Muscle layer of duodenum (tissue), 2 donors: ENCODE results near the gene CAMLG.
"Not testable (repeated sequence)": the region's sequence is repeated elsewhere in the genome, so short reads cannot be mapped to it uniquely, and the experiment has no call there.

Experiments
- H3K27ac ChIP-seq: one replicate; pipeline ENCODE4 v1.7.0; 2013; ENCODE audit warnings: mild to moderate bottlenecking, low read length
- H3K27me3 ChIP-seq: one replicate; pipeline ENCODE4 v1.7.0; 2013; ENCODE audit warnings: low read depth, mild to moderate bottlenecking, control low read depth, low read length
- H3K36me3 ChIP-seq, 2 donors: one replicate each; pipeline ENCODE4 v1.7.0; 2013; ENCODE audit warnings: low read length in 2 of 2, control low read depth in 1 of 2, mild to moderate bottlenecking in 1 of 2; ENCODE audit not compliant: insufficient read depth in 2 of 2, control insufficient read depth in 1 of 2
- H3K4me1 ChIP-seq, 2 donors: one replicate each; pipeline ENCODE4 v1.7.0; 2013; ENCODE audit warnings: low read length in 2 of 2, mild to moderate bottlenecking in 2 of 2, control low read depth in 1 of 2, moderate library complexity in 1 of 2; ENCODE audit not compliant: insufficient read depth in 2 of 2, control insufficient read depth in 1 of 2
- H3K4me3 ChIP-seq, 2 donors: one replicate each; pipeline ENCODE4 v1.7.0; 2013; ENCODE audit warnings: low read length in 2 of 2, low read depth in 1 of 2, mild to moderate bottlenecking in 1 of 2
- H3K9me3 ChIP-seq, 2 donors: one replicate each; pipeline ENCODE4 v1.7.0; 2013; ENCODE audit warnings: low read length in 2 of 2, control low read depth in 1 of 2, mild to moderate bottlenecking in 1 of 2; ENCODE audit not compliant: control insufficient read depth in 1 of 2
- donor health status: healthy.

Gene CAMLG

DNA sequence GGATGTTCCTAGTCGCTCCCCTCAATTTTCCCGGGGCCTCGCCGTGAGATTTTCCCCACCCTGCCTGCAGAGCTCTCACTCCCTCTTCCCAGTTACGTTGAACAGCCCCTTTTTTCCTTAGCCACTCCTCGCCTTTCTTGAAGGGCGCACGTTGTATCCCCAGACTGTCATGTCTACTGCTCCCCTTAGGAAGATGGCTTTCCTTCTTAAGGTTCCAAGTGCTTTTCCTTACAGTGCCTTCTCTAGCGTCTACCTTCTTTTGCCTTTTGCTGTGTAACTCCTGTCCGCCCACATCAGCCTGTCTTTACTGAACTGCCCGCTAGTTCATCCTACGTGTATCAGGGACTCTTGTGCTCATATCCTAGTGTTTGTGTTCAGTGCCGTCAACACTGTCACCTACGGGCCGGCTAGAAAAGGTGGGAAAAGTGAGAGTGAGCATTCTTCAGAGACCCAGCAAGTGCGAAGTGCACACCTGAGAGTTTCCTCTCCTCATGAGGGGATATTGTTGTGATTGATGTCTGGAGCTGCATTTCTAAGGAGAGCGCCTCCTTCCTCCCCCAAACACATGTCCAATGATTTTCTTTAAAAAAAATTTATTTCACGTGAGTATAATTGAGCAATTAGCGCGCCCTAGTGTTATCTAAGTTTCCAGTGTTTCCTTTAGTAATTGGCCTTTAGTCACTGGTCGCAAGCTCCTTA, 764 bp downstream of the CAMLG start:
- H3K27me3 ChIP-seq, result no peaks in the 10 kb centered on the region
- peak overlapping the region; percentile 78 to 83 for H3K4me3 ChIP-seq
- H3K9me3 ChIP-seq, result no peaks in the 10 kb centered on the region
- H3K36me3 ChIP-seq, result peaks cover 0 to 9% of the 10 kb centered on the region in 2 donors
- H3K27ac ChIP-seq, result peak overlapping the region; percentile 94
- H3K4me1 ChIP-seq, result peaks cover 0 to 22% of the 10 kb centered on the region in 2 donors

DNA sequence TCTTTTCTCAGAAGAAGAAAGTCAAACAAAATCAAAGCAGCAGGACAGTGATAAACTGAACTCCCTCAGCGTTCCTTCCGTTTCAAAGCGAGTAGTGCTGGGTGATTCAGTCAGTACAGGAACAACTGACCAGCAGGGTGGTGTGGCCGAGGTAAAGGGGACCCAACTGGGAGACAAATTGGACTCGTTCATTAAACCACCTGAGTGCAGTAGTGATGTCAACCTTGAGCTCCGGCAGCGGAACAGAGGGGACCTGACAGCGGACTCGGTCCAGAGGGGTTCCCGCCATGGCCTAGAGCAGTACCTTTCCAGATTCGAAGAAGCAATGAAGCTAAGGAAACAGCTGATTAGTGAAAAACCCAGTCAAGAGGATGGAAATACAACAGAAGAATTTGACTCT, 2.7 kb downstream of the CAMLG start:
- peaks cover 0 to 9% of the 10 kb centered on the region in 2 donors for H3K36me3 ChIP-seq
- no peaks in the 10 kb centered on the region for H3K9me3 ChIP-seq
- H3K27me3 ChIP-seq, result no peaks in the 10 kb centered on the region
- no peak overlapping the region for H3K4me3 ChIP-seq
- no peak overlapping the region for H3K27ac ChIP-seq
- peaks cover 0 to 22% of the 10 kb centered on the region in 2 donors for H3K4me1 ChIP-seq

DNA sequence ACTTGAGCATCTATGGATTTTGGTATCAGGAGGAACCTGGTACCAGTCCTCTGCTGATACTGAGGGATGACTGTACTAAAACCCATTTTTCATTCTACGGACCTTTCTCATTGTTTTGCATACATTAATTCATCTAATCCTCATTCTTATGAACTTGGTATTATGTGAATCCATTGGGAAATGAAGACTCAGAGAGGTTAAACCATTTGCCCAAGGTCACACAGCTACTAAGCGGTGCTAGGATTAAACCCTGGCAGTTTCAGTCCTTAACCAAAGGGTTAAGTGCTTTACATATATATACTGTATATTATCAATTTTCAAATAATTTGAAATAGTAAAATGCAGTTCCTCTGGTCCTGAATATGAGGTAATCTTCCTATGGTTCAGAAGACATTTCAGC, 3.8 kb downstream of the CAMLG start:
- H3K36me3 ChIP-seq, result peaks cover 0 to 9% of the 10 kb centered on the region in 2 donors

DNA sequence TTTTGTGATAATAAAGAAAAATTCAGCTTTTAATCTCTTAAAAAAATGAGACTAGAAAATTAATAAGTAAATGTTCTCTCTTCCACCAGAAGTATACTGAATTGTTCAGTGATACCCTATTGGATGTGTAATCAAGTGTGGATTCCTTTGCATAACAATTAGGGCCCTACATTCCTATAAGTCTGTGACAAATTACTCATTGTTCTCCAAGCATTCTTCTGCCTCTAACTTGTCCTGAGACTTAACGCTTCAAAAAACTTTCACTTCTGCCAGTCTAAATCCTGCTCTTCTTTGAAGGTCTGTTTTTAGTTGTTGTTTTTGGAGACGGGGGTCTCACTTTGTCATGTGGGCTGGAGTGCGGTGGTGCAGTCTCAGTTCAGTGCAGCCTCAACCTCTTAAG, 11.1 kb downstream of the CAMLG start:
- H3K36me3 ChIP-seq, result peaks cover 4 to 12% of the 10 kb centered on the region in 2 donors
- no peak overlapping the region for H3K27ac ChIP-seq
- no peaks in the 10 kb centered on the region for H3K4me1 ChIP-seq
- no peaks in the 10 kb centered on the region for H3K27me3 ChIP-seq
- H3K9me3 ChIP-seq, result no peaks in the 10 kb centered on the region
- no peak overlapping the region for H3K4me3 ChIP-seq

More for the DNA sequence above, 3.8 kb downstream of the CAMLG start:
- no peaks in the 10 kb centered on the region for H3K9me3 ChIP-seq
- H3K4me1 ChIP-seq, result peaks cover 0 to 22% of the 10 kb centered on the region in 2 donors
- no peak overlapping the region for H3K27ac ChIP-seq
- no peaks in the 10 kb centered on the region for H3K27me3 ChIP-seq
- no peak overlapping the region for H3K4me3 ChIP-seq

DNA sequence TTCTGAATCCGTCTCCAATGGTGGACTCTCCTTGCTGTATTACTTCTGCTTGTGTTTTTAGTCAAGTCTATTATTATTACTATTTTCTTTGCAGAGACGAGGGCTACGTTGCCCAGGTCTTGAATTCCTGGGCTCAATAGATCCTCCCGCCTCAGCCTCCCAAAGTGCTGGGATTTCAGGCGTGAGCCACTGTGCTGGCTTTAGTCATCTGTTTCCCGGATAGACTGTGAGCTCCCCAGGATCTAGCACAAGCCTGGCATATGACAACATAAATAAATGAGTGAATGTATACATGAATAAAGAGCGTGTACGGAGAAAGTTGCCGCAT, 19.8 kb downstream of the CAMLG start:
- Histone ChIP-seq H3K4me1 (peaks cover 3 to 26% of the 10 kb centered on the region in 2 donors), H3K9me3 (no peaks in the 10 kb centered on the region), H3K27me3 (no peaks in the 10 kb centered on the region), H3K36me3 (no peaks in the 10 kb centered on the region), H3K4me3 (peak overlapping the region; percentile 80 to 98), H3K27ac (no peak overlapping the region)

DNA sequence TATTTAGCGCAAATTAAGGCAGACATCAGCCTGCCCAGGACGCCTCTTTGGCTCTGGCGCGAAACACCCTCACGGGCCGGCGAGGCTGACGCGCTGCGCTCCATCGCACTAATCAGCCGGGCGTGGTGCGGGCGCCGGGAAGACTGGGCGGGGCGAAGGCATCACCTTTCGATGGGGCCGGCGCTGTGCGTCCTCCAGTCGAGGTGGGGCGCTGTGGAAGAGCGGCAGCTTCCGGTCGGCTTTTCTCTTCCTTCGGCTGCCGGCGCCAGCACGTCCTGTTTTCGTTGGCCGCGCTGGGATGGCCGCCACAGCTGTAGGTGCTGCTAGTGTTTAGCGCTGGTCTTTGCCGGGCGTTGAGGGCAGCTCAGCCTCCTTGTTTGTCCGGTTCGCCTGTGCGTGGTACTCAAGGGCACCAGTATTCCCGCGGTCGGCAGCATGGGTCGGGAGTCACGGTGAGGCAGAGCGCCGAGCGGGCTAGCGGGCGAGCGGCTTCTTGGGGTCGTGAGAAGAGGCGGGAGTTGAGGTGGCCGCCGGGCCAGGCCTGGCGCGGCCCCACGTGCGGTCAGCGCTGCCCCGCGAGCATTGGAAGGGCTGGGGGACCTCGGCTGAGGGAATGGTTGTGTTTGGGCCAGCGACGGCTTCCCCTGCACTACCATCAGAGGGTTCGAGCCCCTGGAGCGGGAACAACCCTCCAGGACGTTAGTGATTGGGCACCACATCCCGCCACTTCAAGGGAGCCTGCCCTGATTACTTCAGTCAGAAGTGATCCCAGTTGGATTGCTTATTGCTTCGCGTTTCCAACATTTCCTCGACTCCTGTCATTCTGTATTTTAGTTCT, 20.4 kb downstream of the CAMLG start, which contains the start of gene DDX46:
Gene DDX46, plus strand, starts transcription at position 276 of the 838 bp plus-strand sequence. Its CDS starts 160 bp downstream, at position 436.
- Histone ChIP-seq H3K4me3 (peak within 1 kb of the TSS; percentile 80 to 98), H3K36me3 (peaks cover 0 to under 1% of the 10 kb centered on the region in 2 donors), H3K4me1 (peaks cover 3 to 26% of the 10 kb centered on the region in 2 donors), H3K9me3 (no peaks in the 10 kb centered on the region), H3K27ac (peak within 1 kb of the TSS; percentile 13), H3K27me3 (no peaks in the 10 kb centered on the region)

DNA sequence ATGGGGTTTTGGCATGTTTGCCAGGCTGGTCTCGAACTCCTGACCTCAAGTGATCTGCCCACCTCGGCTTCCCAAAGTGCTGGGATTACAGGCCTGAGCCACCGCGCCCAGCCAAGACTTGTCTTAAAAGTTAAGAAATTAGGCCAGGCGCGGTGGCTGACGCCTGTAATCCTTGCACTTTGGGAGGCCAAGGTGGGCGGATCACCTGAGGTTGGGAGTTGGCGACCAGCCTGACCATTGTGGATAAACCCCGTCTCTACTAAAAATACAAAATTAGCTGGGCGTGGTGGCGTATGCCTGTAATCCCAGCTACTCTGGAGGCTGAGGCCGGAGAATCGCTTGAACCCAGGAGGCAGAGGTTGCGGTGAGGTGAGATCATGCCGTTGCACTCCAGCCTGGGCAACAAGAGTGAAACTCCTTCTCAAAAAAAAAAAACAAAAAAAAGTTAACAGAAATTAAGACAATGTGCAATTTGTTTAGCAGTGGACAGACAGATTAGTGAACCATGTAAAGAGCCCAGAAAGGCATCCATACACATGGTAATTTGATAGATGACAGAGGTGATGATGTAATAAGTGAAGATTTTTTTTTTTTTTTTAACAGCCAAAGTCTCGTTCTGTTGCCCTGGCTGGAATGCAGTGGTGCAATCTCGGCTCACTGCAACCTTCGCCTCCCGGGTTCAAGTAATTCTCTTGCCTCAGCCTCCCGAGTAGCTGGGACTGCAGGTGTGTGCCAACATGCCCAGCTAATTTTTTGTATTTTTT, 29.4 kb downstream of the CAMLG start:
- H3K36me3 ChIP-seq, result peaks cover 21 to 60% of the 10 kb centered on the region in 2 donors

DNA sequence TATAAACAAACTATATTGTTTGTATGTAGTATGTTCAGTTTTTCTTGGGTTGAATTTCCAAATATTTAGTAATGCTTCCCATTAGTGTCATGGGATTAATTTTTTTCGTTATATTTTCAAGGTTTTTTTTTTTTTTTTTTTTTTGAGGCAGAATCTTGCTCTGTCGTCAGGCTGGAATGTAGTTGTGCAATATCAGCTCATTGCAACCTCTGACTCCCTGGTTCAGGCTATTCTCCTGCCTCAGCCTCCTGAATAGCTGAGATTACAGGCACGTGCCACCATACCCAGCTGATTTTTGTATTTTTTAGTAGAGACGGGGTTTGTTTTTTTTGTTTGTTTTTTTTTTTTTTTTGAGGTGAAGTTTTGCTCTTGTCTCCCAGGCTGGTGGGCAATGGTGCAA, 30.9 kb downstream of the CAMLG start:
- Histone ChIP-seq H3K36me3 (peaks cover 30 to 73% of the 10 kb centered on the region in 2 donors), H3K4me3 (no peak overlapping the region), H3K4me1 (no peaks in the 10 kb centered on the region), H3K27ac (no peak overlapping the region), H3K9me3 (no peaks in the 10 kb centered on the region), H3K27me3 (no peaks in the 10 kb centered on the region)

More for the DNA sequence above, 29.4 kb downstream of the CAMLG start:
- H3K27me3 ChIP-seq, H3K27ac ChIP-seq, H3K4me3 ChIP-seq, H3K4me1 ChIP-seq, H3K9me3 ChIP-seq: not testable (repeated sequence)

DNA sequence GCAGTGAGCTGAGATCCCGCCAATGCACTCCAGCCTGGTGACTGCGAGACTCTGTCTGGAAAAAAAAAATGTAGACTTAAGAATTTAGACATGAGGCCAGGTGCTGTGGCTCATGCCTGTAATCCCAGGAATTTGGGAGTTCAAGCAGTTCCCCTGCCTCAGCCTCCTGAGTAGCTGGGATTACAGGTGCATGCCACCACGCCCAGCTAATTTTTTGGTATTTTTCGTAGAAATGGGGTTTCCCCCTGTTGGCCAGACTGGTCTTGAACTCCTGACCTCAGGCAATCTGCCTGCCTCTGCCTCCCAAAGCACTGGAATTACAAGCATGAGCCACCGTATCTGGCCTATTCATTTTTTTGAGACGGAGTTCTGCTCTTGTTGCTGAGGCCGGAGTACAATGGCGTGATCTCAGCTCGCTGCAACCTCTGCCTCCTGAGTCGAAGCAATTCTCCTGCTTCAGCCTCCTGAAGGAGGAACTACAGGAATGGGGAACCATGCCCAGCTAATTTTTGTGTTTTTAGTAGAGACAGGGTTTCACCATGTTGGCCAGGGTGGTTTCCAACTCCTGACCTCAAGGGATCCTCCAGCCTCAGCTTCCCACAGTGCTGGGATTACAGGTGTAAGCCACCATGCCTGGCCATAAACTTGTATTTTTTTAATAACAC, 34.2 kb downstream of the CAMLG start:
- Histone ChIP-seq H3K9me3 (no peaks in the 10 kb centered on the region), H3K36me3 (peaks cover 25 to 65% of the 10 kb centered on the region in 2 donors), H3K27me3 (no peaks in the 10 kb centered on the region), H3K4me1 (no peaks in the 10 kb centered on the region), H3K4me3 (no peak overlapping the region), H3K27ac (no peak overlapping the region)

DNA sequence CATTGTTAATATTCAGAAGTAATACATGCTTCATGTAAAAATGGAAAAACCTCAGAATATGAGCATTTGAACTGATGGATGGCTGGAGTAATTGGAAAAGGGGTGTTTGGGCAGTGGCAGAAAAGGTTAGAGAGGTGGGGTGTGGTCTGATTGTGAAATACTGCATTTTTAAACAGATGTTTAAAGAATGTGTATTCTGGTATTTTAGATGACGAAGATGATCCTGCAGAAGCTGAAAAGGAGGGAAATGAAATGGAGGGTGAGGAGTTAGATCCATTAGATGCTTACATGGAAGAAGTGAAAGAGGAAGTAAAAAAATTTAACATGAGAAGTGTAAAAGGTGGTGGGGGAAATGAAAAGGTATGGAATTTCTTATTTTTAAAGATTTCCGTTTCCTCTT, 39.0 kb downstream of the CAMLG start:
- no peaks in the 10 kb centered on the region for H3K27me3 ChIP-seq
- no peaks in the 10 kb centered on the region for H3K4me1 ChIP-seq
- H3K4me3 ChIP-seq, result no peak overlapping the region
- H3K27ac ChIP-seq, result no peak overlapping the region
- H3K36me3 ChIP-seq, result peaks cover 46 to 68% of the 10 kb centered on the region in 2 donors
- H3K9me3 ChIP-seq, result no peaks in the 10 kb centered on the region
